DMS53 treated with DMSO at 0.1 percent for 48 hours (cell line): Measurements from ENCODE around the gene EED.
"Not testable (repeated sequence)": the region's sequence is repeated elsewhere in the genome, so short reads cannot be mapped to it uniquely, and the experiment has no call there.

ENCODE experiments used
- DNase-seq: peaks from one replicate; lab custom pipeline; 2025; ENCODE audit not compliant: unreplicated experiment; lab: John Stamatoyannopoulos, UW

Gene EED

DNA sequence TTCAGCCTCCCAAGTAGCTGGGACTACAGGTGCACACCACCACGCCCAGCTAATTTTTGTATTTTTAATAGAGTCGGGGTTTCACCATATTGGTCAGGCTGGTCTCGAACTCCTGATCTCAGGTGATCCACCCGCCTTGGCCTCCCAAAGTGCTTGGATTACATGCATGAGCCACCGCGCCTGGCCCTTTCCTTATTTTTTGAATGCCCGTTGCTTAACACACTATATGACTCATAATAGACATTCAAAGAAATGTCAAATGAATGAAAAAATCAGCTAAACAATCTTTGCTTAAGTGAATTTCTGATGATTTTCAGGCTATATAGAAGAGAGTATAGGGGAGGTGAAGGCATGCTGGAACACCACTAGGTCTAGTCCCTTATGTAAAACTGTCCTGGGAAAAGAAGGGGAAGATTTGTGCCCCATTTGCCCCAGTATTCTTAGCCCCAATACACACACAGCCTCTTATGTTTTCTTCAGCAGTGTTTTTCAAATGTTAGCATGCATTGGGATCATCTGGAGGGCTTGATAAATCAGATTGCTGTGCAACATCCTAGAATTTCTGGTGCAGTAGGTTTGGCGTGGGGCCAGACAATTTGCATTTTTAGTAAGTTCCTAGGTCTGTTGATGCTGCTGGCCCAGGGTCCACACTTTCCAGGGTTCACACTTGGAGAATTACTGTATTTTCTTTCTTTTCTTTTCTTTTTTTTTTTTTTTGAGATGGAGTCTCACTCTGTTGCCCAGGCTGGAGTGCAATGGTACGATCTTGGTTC lies 45.1 kb downstream of the EED start:
- not testable (repeated sequence) for DNase-seq

GRCh38 chr11:86291466-86292262 lies 47.1 kb downstream of the EED start:
- peak; percentile 56 for DNase-seq

DNA sequence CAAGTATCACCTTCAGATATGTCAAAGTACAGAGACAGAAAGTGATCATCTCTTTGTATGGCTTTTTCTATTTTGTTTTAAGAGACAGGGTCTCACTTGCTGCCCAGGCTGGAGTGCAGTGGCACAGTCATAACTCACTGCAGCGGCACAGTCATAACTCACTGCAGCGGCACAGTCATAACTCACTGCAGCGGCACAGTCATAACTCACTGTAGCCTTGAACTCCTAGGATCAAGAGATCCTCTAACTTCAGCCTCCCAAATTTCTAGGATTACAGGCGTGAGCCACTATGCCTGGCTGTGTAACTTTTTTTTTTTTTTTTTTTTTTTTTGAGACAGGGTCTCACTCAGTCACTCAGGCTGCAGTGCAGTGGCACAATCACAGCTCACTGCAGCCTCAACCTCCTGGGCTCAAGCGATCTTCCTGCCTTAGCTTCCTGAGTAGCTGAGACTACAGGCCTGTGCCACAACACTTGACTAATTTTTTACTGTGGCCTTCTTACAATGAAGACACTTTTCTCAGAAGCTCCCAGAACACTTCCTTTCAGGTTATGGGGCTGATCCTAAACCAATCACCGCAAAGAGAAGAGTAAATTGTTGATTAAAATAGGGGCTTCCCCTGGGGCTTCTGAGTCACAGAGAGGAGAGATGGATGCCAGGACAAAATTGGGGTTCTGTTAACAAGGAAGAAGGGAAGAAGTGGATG lies 48.5 kb downstream of the EED start:
- no peak for DNase-seq

- no peak for DNase-seq
Observed at GRCh38 chr11:86294026-86294425, 49.5 kb downstream of the EED start.

- no peak for DNase-seq
Observed at GRCh38 chr11:86301742-86302091, 57.2 kb downstream of the EED start.

DNA sequence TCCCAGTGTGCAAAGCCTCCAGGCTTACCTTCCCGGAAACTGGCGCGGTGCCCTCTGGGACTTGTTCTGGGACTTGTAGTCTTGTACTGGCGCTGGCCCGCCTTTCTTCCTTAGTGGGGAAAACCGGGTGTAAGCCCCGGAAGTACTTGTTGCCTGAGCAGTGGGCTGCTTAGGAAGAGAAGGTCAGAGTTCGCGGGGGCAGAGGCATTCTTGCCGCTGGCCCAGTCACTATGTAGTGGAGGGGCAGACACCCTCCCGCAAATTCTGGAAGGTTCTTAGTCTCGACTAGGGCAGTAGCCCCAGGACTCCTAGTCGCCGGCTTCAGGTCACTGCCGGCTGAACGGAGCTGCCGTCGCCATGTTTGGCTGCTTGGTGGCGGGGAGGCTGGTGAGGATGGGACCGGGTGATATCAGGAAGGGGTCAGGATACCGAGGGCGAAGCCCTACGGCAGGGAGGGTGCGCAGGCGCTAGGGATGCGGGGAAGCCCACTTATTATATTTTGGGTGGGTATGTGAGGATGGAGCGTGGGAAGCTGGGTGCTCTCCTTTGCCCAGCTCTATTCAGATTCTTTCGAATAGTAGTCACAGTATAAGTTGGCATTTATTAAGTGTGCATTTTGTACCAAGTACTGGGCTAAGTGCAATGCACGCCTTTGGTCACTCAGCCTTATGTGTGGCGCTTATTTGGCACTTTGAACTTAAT lies 57.7 kb downstream of the EED start, which contains the start of gene HIKESHI:
HIKESHI (plus strand) TSS at position 149 of the 702 bp plus-strand sequence; CDS start at position 358, 209 bp downstream.
- peak; percentile 100 for DNase-seq

- DNase-seq: no peak
Observed at GRCh38 chr11:86303257-86303656, 58.7 kb downstream of the EED start.

DNA sequence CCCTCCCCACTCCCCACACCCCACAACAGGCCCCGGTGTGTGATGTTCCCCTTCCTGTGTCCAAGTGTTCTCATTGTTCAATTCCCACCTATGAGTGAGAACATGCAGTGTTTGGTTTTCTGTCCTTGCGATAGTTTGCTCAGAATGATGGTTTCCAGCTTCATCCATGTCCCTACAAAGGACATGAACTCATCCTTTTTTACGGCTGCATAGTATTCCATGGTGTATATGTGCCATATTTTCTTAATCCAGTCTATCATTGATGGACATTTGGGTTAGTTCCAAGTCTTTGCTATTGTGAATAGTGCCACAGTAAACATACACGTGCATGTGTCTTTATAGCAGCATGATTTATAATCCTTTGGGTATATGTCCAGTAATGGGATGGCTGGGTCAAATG lies 64.2 kb downstream of the EED start:
- DNase-seq: not testable (repeated sequence)

DNA sequence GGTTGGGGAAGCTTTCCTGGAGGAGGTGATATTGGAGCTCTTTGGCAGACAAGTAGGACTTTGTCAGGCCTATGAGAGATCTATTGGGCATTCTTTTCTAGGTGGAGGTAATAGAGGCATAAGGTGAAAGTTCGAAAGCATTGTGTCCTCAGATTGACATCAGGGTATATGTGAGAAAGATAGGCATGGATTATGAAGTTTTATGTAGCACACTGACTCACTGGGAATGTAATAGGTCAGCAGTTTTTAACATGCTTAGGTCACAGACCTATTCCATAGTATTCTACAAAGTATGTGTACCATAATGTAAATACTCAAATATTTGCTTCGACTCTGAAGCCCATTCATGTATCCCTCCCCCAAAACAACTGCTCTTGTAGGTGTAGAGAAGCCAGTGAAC lies 69.2 kb downstream of the EED start:
- no peak for DNase-seq

DNA sequence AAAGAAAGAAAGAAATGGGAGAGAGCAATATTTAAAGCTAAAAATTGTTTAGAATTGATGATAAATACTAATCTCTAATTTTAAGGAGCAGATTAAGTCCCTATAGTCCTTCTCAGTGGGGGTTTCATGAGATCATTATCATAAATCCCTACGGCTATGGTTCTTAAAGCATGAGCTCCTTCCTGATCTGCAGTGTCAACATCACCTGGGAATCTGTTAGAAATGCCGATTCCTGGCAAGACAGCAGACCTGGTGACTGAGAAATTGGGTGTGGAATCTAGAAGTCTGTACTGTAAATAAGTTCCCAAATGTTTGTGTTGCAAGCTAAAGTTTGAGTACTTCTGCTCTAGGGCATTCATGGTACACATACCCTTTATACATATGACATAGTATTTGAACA lies 70.1 kb downstream of the EED start:
- DNase-seq: no peak
